GM12892 (cell line): Measurements from ENCODE around the gene NDNF.

Experiments used
- DNase-seq: peaks from one replicate; pipeline ENCODE4 v3.0.0; 2011; ENCODE audit not compliant: insufficient read length
- FAIRE-seq: peaks from 2 replicates; lab custom pipeline; 2011; peaks lifted over from hg19 to GRCh38; lab: Jason Lieb, UNC
- POLR2A ChIP-seq: IDR thresholded peaks from 2 replicates; pipeline ENCODE4 v1.6.1; 2011; ENCODE audit warnings: low read depth, low read length, control low read depth
- POLR2AphosphoS5 ChIP-seq: IDR thresholded peaks from 2 replicates; pipeline ENCODE4 v1.6.1; 2011; ENCODE audit warnings: low read depth, low read length, control low read depth
- TAF1 ChIP-seq: IDR thresholded peaks from 2 replicates; pipeline ENCODE4 v1.6.1; 2011; ENCODE audit warnings: low read depth, mild to moderate bottlenecking, control low read depth, low read length, borderline replicate concordance

The NDNF gene

GRCh38 chr4:121009578-121010478 lies 62.5 kb downstream of the NDNF start:
- DNase-seq (no peak), FAIRE-seq (no peak)
- TF ChIP-seq POLR2AphosphoS5 = no peak
- no peak for TF ChIP-seq TAF1
- no peak for TF ChIP-seq POLR2A

- DNase-seq (no peak), FAIRE-seq (no peak)
- TF ChIP-seq TAF1 = no peak
- TF ChIP-seq POLR2AphosphoS5 = no peak
- no peak for TF ChIP-seq POLR2A
Observed at GRCh38 chr4:121007660-121008059, 64.7 kb downstream of the NDNF start.

- FAIRE-seq = no peak
- DNase-seq = no peak
Observed at GRCh38 chr4:121003863-121004262, 68.5 kb downstream of the NDNF start.

GRCh38 chr4:120995266-120996010 lies 76.9 kb downstream of the NDNF start:
- no peak for FAIRE-seq
- TF ChIP-seq POLR2AphosphoS5 = no peak
- TF ChIP-seq TAF1 = no peak
- no peak for TF ChIP-seq POLR2A
- no peak for DNase-seq

More at GRCh38 chr4:121003863-121004262, 68.5 kb downstream of the NDNF start:
- TF ChIP-seq POLR2A = no peak
- TF ChIP-seq POLR2AphosphoS5 = no peak
- TF ChIP-seq TAF1 = no peak

- no peak for TF ChIP-seq TAF1
- TF ChIP-seq POLR2AphosphoS5 = no peak
- DNase-seq (no peak), FAIRE-seq (no peak)
Observed at GRCh38 chr4:120994521-120994920, 77.8 kb downstream of the NDNF start.

DNA sequence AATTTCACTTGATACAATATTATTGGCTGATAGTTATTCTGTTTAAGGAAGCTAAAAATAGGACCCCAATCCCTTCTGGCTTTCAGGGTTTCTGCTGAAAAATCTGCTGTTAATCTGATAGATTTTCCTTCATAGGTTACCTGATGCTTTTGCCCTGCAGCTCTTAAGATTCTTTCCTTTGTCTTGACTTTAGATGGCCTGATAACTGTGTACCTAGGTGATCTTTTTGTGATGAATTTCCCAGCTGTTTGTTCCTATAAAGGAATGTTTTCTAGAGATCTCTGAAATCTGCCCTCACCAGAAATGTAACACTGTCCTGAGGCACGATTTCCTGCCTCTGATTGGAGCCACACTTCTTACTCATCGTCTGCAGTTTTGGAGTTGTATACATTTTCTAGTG lies 80.5 kb downstream of the NDNF start:
- DNase-seq (no peak), FAIRE-seq (no peak)
- TF ChIP-seq POLR2AphosphoS5 = no peak
- no peak for TF ChIP-seq TAF1
- no peak for TF ChIP-seq POLR2A

GRCh38 chr4:120990246-120990645 lies 82.1 kb downstream of the NDNF start:
- DNase-seq (no peak), FAIRE-seq (no peak)
- TF ChIP-seq POLR2AphosphoS5 = no peak
